A549 (cell line): ENCODE data around the gene BTLA.

Source experiments
- CTCF ChIP-seq: fragments of >200 bp; sonication (Bioruptor Twin); formaldehyde crosslinking; IDR thresholded peaks from 3 replicates; pipeline ENCODE4 v1.5.1; 2016
- EP300 ChIP-seq, 2 experiments: fragments of >200 bp; sonication (Bioruptor Twin); formaldehyde crosslinking; IDR thresholded peaks; 2 replicates in 1 of 2; 3 replicates in 1 of 2; pipeline ENCODE4 v1.6.1; 2016 to 2017
- GATA3 ChIP-seq: IDR thresholded peaks from 2 replicates; pipeline ENCODE4 v1.6.1; 2012; ENCODE audit warnings: borderline replicate concordance
- HOXA7 ChIP-seq: fragments of 250-450 bp; sonication (Bioruptor Pico); IDR thresholded peaks from 2 replicates; pipeline ENCODE4 v1.5.0; 2020; ENCODE audit warnings: mild to moderate bottlenecking, moderate library complexity
- POLR2A ChIP-seq: IDR thresholded peaks from 2 replicates; pipeline ENCODE4 v1.6.1; 2012; ENCODE audit warnings: mild to moderate bottlenecking, low read length
- REST ChIP-seq: fragments of 200-600 bp; sonication (generic); IDR thresholded peaks from 2 replicates; pipeline ENCODE4 v1.6.1; 2016; ENCODE audit warnings: antibody characterized with exemption, mild to moderate bottlenecking, moderate library complexity
- TF ChIP-seq, protein P1 (sequence below): fragments of 150-350 bp; IDR thresholded peaks from 2 replicates; pipeline ENCODE4 v1.6.1; 2014; ENCODE audit warnings: low read depth, mild to moderate bottlenecking, low read length
- TF ChIP-seq, protein P2 (sequence below): fragments of 450-650 bp; IDR thresholded peaks from 2 replicates; pipeline ENCODE4 v1.6.1; 2014; ENCODE audit warnings: antibody characterized with exemption
- TF ChIP-seq, protein P3 (sequence below): IDR thresholded peaks from 2 replicates; pipeline ENCODE4 v1.6.1; 2012

DNA sequence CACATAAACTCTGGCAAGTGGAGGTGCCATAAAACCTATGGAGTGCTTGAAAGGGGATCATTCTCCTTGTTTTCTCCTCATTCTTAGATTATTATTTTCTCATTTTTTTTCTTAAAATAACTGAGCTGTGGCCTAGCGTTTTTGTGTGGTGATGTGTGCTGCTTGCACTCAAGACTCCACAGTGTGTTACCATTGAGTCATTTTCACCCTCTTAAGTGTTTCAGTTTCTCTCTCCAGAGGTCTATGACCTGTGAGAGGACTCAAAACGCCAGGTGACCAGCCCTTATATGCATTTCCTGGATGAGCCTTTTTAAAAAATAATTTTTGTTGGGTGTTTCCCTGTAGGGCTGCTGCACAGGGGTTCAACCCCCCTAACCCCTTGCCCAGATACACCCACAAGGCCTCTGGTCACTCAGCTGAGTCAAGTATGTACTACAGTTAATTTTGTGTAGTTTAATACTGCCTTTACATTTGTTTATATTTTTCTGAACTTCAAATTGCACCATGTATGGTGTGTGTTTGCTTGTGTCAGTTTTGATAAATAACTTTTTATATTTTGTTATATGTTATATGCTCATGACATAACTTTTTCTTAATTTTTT lies 15.4 kb upstream of the BTLA start:
- no peak for TF ChIP-seq CTCF
- TF ChIP-seq, protein P1, sequence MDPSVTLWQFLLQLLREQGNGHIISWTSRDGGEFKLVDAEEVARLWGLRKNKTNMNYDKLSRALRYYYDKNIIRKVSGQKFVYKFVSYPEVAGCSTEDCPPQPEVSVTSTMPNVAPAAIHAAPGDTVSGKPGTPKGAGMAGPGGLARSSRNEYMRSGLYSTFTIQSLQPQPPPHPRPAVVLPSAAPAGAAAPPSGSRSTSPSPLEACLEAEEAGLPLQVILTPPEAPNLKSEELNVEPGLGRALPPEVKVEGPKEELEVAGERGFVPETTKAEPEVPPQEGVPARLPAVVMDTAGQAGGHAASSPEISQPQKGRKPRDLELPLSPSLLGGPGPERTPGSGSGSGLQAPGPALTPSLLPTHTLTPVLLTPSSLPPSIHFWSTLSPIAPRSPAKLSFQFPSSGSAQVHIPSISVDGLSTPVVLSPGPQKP: no peak
- TF ChIP-seq, protein P2, sequence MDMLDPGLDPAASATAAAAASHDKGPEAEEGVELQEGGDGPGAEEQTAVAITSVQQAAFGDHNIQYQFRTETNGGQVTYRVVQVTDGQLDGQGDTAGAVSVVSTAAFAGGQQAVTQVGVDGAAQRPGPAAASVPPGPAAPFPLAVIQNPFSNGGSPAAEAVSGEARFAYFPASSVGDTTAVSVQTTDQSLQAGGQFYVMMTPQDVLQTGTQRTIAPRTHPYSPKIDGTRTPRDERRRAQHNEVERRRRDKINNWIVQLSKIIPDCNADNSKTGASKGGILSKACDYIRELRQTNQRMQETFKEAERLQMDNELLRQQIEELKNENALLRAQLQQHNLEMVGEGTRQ: no peak
- TF ChIP-seq EP300 (IDR thresholded peaks at IDR 0.05): no peak
- no peak for TF ChIP-seq POLR2A
- no peak for TF ChIP-seq REST
- TF ChIP-seq GATA3: no peak
- no peak for TF ChIP-seq HOXA7
- TF ChIP-seq, protein P3, sequence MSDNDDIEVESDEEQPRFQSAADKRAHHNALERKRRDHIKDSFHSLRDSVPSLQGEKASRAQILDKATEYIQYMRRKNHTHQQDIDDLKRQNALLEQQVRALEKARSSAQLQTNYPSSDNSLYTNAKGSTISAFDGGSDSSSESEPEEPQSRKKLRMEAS: no peak
